Measurements from ENCODE around the gene SORCS2. TPM values are rescaled to one million over a fixed set of nuclear protein-coding genes. Genes with fewer than 3 reads are reported as not detected.

SORCS2 gene
- polyA plus RNA-seq, 1 donor (not counting 4 experiments of a cell fraction or from before 2014, with no cell fraction given): 0.09 TPM

GRCh38 chr4:7367406-7367805 lies 175.1 kb downstream of the SORCS2 start:
- no peaks in the 10 kb centered on the region for H3K4me1 ChIP-seq (ENCODE audit: control insufficient read depth, extremely low read depth, insufficient read depth, low read length)
- DNase-seq (ENCODE audit: low read depth, low spot score) (no peak), FAIRE-seq (no peak)
- H3K9me3 ChIP-seq (ENCODE audit: control insufficient read depth, low read depth, low read length): peaks cover 3% of the 10 kb centered on the region
- H3K79me2 ChIP-seq (ENCODE audit: control insufficient read depth, insufficient read depth, low read length): no peaks in the 10 kb centered on the region
- H3K4me2 ChIP-seq (ENCODE audit: control insufficient read depth, extremely low read depth, insufficient read depth, low read depth, low read length): no peak overlapping the region
- peaks cover 28% of the 10 kb centered on the region for H3K27me3 ChIP-seq (ENCODE audit: control insufficient read depth, extremely low read depth, insufficient read depth, low read length)
- H2AFZ ChIP-seq (ENCODE audit: control insufficient read depth, low read length): no peak overlapping the region
- H3K9me1 ChIP-seq (ENCODE audit: control insufficient read depth, extremely low read depth, insufficient read depth, low read length): no peaks in the 10 kb centered on the region
- no peak overlapping the region for H3K9ac ChIP-seq (ENCODE audit: control insufficient read depth, extremely low read depth, insufficient read depth, low read length)
- TF ChIP-seq CTCF (optimal IDR thresholded peaks at IDR 0.05 in 1 of 3, IDR thresholded peaks at IDR 0.05 in 1 of 3, conservative IDR thresholded peaks at IDR 0.05 in 1 of 3; ENCODE audit: extremely low read depth in 1 of 3, insufficient read depth in 2 of 3, low read length in 3 of 3): no peak
- TF ChIP-seq EZH2 (IDR thresholded peaks at IDR 0.05; ENCODE audit: low read length): no peak
- H3K36me3 ChIP-seq (ENCODE audit: control insufficient read depth in 2 of 2, extremely low read depth in 1 of 2, insufficient read depth in 2 of 2, low read length in 2 of 2): no peaks in the 10 kb centered on the region
- no peaks in the 10 kb centered on the region for H4K20me1 ChIP-seq (ENCODE audit: control insufficient read depth, extremely low read depth, insufficient read depth, low read length)
- dilution Hi-C loops (cut with MboI; ENCODE audit: extremely low pct_ligation_motif_present, low sequenced_read_pairs): no loop called here
- H3K27ac ChIP-seq (ENCODE audit: control insufficient read depth, insufficient read depth, low read length): no peak overlapping the region
- no peak overlapping the region for H3K4me3 ChIP-seq (ENCODE audit: control insufficient read depth in 2 of 3, extremely low read depth in 1 of 3, insufficient read depth in 2 of 3, low read depth in 1 of 3, low read length in 3 of 3)

- dilution Hi-C loops (cut with MboI; ENCODE audit: extremely low pct_ligation_motif_present, low sequenced_read_pairs): no loop called here
- DNase-seq (ENCODE audit: low read depth, low spot score): no peak
- Histone ChIP-seq H3K4me1 (ENCODE audit: control insufficient read depth, extremely low read depth, insufficient read depth, low read length) (no peaks in the 10 kb centered on the region), H3K9me1 (ENCODE audit: control insufficient read depth, extremely low read depth, insufficient read depth, low read length) (no peaks in the 10 kb centered on the region), H3K4me3 (ENCODE audit: control insufficient read depth in 2 of 3, extremely low read depth in 1 of 3, insufficient read depth in 2 of 3, low read depth in 1 of 3, low read length in 3 of 3) (no peak overlapping the region), H3K9me3 (ENCODE audit: control insufficient read depth, low read depth, low read length) (peaks cover 3% of the 10 kb centered on the region), H2AFZ (ENCODE audit: control insufficient read depth, low read length) (no peak overlapping the region), H4K20me1 (ENCODE audit: control insufficient read depth, extremely low read depth, insufficient read depth, low read length) (no peaks in the 10 kb centered on the region), H3K27ac (ENCODE audit: control insufficient read depth, insufficient read depth, low read length) (no peak overlapping the region), H3K27me3 (ENCODE audit: control insufficient read depth, extremely low read depth, insufficient read depth, low read length) (peaks cover 28% of the 10 kb centered on the region), H3K36me3 (ENCODE audit: control insufficient read depth in 2 of 2, extremely low read depth in 1 of 2, insufficient read depth in 2 of 2, low read length in 2 of 2) (no peaks in the 10 kb centered on the region), H3K79me2 (ENCODE audit: control insufficient read depth, insufficient read depth, low read length) (no peaks in the 10 kb centered on the region), H3K4me2 (ENCODE audit: control insufficient read depth, extremely low read depth, insufficient read depth, low read depth, low read length) (no peak overlapping the region), H3K9ac (ENCODE audit: control insufficient read depth, extremely low read depth, insufficient read depth, low read length) (no peak overlapping the region)
- FAIRE-seq: no peak
- TF ChIP-seq EZH2 (IDR thresholded peaks at IDR 0.05; ENCODE audit: low read length) (no peak), CTCF (optimal IDR thresholded peaks at IDR 0.05 in 1 of 3, IDR thresholded peaks at IDR 0.05 in 1 of 3, conservative IDR thresholded peaks at IDR 0.05 in 1 of 3; ENCODE audit: extremely low read depth in 1 of 3, insufficient read depth in 2 of 3, low read length in 3 of 3) (no peak)
These were observed 175.5 kb downstream of the SORCS2 start for GRCh38 chr4:7367864-7368277.

Measured in keratinocyte (primary cell).